Astrocyte of the spinal cord (primary cell): ENCODE results near the gene LRSAM1.

Experiments used
- DNase-seq: peaks from one replicate; pipeline ENCODE4 v3.0.0; 2011; ENCODE audit warnings: low read depth, low spot score
- H3K4me3 ChIP-seq: 2 replicates; pipeline ENCODE4 v1.5.1; 2011; ENCODE audit warnings: low read depth, mild to moderate bottlenecking, low read length, moderate library complexity
- in situ Hi-C: cut with HindIII; loops from 2 replicates; pipeline ENCODE4 v1.10.0; 2017; ENCODE audit warnings: low sequenced_read_pairs
- TF ChIP-seq, protein P1 (sequence below): IDR thresholded peaks from 2 replicates; pipeline ENCODE4 v1.5.1; 2012; ENCODE audit warnings: low read depth, mild to moderate bottlenecking, low read length, inconsistent platforms

The LRSAM1 gene

DNA sequence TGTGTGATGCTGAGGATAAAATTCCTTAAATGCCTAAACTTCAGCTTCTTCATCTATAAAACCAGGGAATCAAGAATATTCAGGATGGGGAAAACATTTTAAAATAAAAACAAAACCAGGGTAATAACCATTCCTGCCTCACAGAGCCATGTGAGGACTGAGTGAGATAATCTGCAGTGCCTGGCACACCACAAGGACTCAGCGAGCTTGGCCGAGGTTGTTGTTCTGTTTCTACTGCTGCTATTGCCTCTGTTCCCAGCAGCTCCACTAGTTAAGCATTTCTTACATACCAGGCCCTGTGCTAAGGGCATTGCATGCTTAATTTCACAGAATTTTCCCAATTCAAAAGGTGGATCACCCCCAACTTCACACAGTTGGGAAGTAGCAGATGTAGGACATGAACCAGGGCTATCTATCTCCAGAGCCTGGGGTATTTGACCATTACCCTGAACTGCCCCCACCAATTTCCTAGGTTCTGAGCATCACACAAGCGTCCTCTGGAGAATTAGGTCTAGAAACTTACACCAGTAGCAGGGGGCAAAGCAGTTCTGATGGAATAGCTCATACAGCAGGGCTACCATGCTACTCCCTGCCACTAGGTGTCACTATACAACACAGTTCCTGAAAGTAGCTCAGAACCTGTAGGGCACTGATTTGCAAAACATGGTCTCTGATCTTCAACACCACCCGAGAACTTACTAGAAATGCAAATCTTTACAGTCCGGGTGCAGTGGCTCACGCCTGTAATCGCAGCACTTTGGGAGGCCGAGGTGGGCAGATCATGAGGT lies 74.3 kb downstream of the LRSAM1 start:
- DNase-seq = peak; percentile 54
- in situ Hi-C loops = no loop called here
- H3K4me3 ChIP-seq = no peak overlapping the region
- TF ChIP-seq, protein P1, sequence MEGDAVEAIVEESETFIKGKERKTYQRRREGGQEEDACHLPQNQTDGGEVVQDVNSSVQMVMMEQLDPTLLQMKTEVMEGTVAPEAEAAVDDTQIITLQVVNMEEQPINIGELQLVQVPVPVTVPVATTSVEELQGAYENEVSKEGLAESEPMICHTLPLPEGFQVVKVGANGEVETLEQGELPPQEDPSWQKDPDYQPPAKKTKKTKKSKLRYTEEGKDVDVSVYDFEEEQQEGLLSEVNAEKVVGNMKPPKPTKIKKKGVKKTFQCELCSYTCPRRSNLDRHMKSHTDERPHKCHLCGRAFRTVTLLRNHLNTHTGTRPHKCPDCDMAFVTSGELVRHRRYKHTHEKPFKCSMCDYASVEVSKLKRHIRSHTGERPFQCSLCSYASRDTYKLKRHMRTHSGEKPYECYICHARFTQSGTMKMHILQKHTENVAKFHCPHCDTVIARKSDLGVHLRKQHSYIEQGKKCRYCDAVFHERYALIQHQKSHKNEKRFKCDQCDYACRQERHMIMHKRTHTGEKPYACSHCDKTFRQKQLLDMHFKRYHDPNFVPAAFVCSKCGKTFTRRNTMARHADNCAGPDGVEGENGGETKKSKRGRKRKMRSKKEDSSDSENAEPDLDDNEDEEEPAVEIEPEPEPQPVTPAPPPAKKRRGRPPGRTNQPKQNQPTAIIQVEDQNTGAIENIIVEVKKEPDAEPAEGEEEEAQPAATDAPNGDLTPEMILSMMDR = peak; percentile 70

GRCh38 chr9:127526655-127527559 lies 75.6 kb downstream of the LRSAM1 start:
- no peak overlapping the region for H3K4me3 ChIP-seq
- in situ Hi-C loops = no loop called here
- no peak for DNase-seq
- TF ChIP-seq, protein P1 = no peak

GRCh38 chr9:127527560-127528268 lies 76.4 kb downstream of the LRSAM1 start:
- DNase-seq = no peak
- H3K4me3 ChIP-seq = no peak overlapping the region
- in situ Hi-C loops = no loop called here
- TF ChIP-seq, protein P1 = no peak

GRCh38 chr9:127528422-127529251 lies 77.3 kb downstream of the LRSAM1 start:
- H3K4me3 ChIP-seq = no peak overlapping the region
- TF ChIP-seq, protein P1 = no peak
- DNase-seq = no peak
- in situ Hi-C loops = no loop called here

- H3K4me3 ChIP-seq = no peak overlapping the region
- in situ Hi-C loops = no loop called here
- TF ChIP-seq, protein P1 = no peak
- no peak for DNase-seq
These were observed 78.4 kb downstream of the LRSAM1 start for GRCh38 chr9:127529671-127530070.
